HG03159 (cell line): ENCODE data around the gene GHR.

ENCODE experiments used
- ATAC-seq: cut with Tn5 transposase; IDR thresholded peaks from one replicate; pipeline ENCODE4 v1.9.1; 2021; ENCODE audit warnings: mild to moderate bottlenecking, moderate library complexity; ENCODE audit not compliant: unreplicated experiment

GHR gene

DNA sequence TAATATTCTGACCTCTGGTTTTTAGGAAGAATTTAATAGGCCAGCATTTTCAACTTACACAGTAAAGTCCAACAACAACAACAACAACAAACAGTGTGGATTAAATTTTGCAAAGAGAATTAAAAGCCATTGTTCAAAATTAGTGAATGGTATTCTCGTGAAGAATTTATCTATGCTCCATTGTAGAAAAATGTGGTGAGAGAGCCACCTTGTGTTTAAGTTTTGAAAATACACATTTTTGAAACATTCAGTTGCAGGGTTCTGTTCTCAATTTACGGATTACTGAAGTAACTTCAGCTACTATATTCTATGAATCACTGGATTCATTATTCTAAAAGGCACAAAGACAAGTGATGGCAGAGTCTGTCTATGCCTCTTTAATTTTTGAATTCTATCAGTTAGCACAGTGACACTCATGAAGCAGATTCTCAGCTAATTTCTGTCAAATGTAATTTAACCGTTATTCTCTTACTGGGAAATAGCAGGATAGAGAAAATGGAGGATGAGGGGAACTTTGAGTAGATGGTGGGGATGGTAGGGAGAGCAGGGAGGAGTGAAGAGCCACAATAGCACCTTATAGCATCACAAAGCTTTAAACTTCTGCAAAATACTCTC is 344.4 kb downstream of the GHR start:
- no peak for ATAC-seq

DNA sequence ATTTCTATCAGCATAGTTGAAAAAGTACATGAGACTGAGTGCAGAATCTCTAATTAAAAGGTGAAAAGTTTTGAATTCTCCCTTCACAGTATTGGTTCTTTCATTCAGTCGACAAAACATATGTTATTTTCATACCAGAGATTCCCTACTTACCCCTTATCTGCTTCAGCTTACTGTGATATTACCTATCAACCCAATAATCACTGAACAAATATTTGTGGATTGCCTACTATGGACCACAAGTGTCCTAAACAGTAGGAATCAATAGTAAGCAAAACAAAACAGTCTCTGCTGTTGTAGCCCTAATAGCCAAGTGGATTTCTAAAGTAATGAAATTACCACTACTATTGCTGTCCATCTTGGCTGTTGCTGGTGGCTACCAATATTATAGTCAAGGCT is 344.9 kb downstream of the GHR start:
- ATAC-seq, result no peak

DNA sequence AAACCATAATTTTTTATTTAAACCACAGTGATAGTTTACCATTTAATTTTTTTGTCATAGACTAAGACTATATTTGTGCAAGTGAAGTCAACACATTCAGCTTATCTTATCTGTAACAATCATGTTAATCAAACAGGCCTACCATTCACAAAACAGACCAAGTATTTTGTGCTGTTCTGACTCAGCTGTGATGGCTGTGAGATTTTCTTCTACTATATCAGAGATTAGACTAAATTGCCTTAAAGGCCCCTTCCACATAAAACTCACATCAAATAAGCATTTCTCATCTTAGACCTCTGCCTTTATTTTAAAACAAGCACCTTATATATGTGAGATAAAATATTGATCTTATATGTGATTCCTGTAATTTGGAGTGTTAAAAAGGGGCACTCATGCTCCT is 346.8 kb downstream of the GHR start:
- ATAC-seq, result no peak
